Mucosa of stomach (tissue), 1 donor: ENCODE data around the gene AMOTL2.

ENCODE experiments used
- H3K27me3 ChIP-seq: one replicate; pipeline ENCODE4 v1.7.0; 2013; ENCODE audit warnings: mild to moderate bottlenecking, low read length; ENCODE audit not compliant: control insufficient read depth, insufficient read depth
- H3K36me3 ChIP-seq: one replicate; pipeline ENCODE4 v1.7.0; 2013; ENCODE audit warnings: low read length; ENCODE audit not compliant: control insufficient read depth, insufficient read depth
- H3K4me1 ChIP-seq: one replicate; pipeline ENCODE4 v1.7.0; 2013; ENCODE audit warnings: mild to moderate bottlenecking, low read length; ENCODE audit not compliant: control insufficient read depth, insufficient read depth
- H3K4me3 ChIP-seq: one replicate; pipeline ENCODE4 v1.7.0; 2013; ENCODE audit warnings: low read length
- H3K9ac ChIP-seq: one replicate; pipeline ENCODE4 v1.7.0; 2013; ENCODE audit warnings: mild to moderate bottlenecking, low read length, moderate library complexity
- H3K9me3 ChIP-seq: one replicate; pipeline ENCODE4 v1.7.0; 2013; ENCODE audit warnings: mild to moderate bottlenecking, low read length, moderate library complexity; ENCODE audit not compliant: control insufficient read depth
- donor health status: Pancreatic carcinoma.

The AMOTL2 gene

GRCh38 chr3:134340982-134341365 is 33.3 kb downstream of the AMOTL2 start:
- H3K9me3 ChIP-seq = no peaks in the 10 kb centered on the region
- no peak overlapping the region for H3K9ac ChIP-seq
- H3K36me3 ChIP-seq = no peaks in the 10 kb centered on the region
- no peaks in the 10 kb centered on the region for H3K27me3 ChIP-seq
- H3K4me3 ChIP-seq = no peak overlapping the region
- peaks cover 10% of the 10 kb centered on the region for H3K4me1 ChIP-seq

DNA sequence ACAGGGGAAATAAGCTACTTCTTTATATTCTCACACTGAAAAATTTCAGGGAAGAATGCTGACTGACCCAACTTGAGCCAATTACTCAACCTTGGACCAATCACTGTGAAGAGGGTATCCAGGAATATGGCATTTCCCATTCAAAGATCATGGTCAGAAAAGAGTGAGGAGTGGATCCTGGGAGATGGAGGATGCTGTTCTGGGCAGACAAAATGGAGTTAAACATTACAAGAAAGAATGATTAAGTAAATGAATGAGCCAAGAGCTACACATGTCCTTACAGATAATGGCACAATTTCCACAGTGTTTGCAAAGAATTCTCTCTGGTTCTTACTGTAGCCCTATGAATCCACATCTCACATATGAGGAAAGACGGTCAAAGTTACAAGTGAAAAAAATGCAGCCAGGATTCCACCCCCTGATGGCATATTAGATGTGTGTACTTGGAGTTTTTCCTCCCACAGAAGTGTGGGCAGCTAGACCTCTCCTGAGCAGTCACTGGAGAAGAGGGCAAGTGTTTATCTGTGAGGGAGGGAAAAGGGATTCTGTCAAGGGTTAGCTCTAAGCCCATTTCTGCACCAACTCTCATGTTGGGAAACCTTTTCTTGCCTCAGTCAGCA is 33.8 kb downstream of the AMOTL2 start:
- H3K36me3 ChIP-seq = no peaks in the 10 kb centered on the region
- no peak overlapping the region for H3K4me3 ChIP-seq
- no peaks in the 10 kb centered on the region for H3K9me3 ChIP-seq
- H3K27me3 ChIP-seq = no peaks in the 10 kb centered on the region
- H3K4me1 ChIP-seq = peaks cover 10% of the 10 kb centered on the region
- H3K9ac ChIP-seq = no peak overlapping the region

GRCh38 chr3:134339913-134340312 is 34.3 kb downstream of the AMOTL2 start:
- H3K4me3 ChIP-seq = no peak overlapping the region
- H3K27me3 ChIP-seq = no peaks in the 10 kb centered on the region
- H3K36me3 ChIP-seq = no peaks in the 10 kb centered on the region
- H3K9me3 ChIP-seq = no peaks in the 10 kb centered on the region
- no peak overlapping the region for H3K9ac ChIP-seq
- H3K4me1 ChIP-seq = peaks cover 16% of the 10 kb centered on the region

DNA sequence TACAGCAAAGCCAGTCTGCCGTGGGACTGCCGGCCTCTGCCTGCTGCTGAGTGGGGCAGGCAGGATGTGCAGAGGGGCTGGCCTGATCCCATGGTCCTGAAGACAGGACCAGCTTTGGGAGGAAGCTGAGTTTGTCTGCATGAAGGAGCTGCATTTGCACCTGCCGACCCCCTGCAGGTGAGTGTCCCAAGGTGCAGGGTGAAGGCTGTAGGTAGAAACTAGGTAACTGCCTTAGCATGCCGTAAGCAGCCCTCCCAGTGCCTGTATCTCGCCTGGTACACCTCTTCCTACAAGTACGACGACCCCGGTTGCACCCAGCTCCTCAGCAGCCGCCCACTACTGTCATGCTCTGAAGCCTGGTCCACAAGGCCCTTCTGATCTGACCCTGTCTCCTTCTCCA is 34.9 kb downstream of the AMOTL2 start:
- H3K4me1 ChIP-seq = peaks cover 22% of the 10 kb centered on the region
- H3K36me3 ChIP-seq = no peaks in the 10 kb centered on the region
- H3K9me3 ChIP-seq = no peaks in the 10 kb centered on the region
- no peaks in the 10 kb centered on the region for H3K27me3 ChIP-seq
- H3K4me3 ChIP-seq = no peak overlapping the region
- no peak overlapping the region for H3K9ac ChIP-seq

DNA sequence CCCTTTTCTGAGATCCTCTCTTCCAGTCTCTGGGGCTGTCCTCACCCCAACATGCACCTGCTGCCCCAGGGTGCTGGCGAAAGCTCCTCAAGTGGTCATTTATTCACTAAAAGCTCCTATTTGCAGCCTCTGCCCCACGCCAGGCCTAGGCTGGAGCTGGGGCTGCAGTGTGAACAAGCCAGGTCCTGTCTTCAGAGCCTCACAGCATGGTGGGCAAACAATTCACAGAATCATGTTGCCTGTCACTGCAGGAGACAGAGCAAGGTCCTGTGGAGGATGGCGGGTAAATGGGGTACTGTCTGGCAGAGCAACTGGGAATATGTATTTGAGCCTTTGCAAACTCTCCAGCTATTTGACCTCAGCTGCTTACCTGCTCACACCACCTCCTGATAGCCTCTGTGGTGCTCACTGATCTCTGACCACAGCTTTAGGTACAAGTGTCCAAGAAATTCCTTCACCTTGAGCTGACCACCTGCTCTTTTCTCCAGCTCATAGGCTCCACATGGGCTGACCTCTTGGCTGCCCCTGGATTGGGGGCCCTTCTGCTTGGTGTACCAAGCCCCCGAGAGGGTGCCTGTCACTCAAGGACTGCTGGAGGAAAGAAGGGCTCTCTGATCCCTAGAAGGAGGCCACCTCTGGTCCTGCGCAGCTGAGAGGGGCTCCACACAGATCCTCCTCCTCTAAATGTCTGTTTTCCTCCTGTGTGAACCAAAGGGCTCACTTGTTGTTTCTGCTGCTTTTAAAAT is 35.6 kb downstream of the AMOTL2 start:
- Histone ChIP-seq H3K4me1 (peaks cover 27% of the 10 kb centered on the region), H3K36me3 (no peaks in the 10 kb centered on the region), H3K4me3 (no peak overlapping the region), H3K9ac (no peak overlapping the region), H3K9me3 (no peaks in the 10 kb centered on the region), H3K27me3 (no peaks in the 10 kb centered on the region)

- Histone ChIP-seq H3K9ac (no peak overlapping the region), H3K27me3 (no peaks in the 10 kb centered on the region), H3K4me1 (peaks cover 27% of the 10 kb centered on the region), H3K4me3 (no peak overlapping the region), H3K36me3 (no peaks in the 10 kb centered on the region), H3K9me3 (no peaks in the 10 kb centered on the region)
These were observed 36.1 kb downstream of the AMOTL2 start for GRCh38 chr3:134338201-134338512.

- H3K4me1 ChIP-seq = peaks cover 27% of the 10 kb centered on the region
- H3K36me3 ChIP-seq = no peaks in the 10 kb centered on the region
- H3K9me3 ChIP-seq = no peaks in the 10 kb centered on the region
- no peak overlapping the region for H3K9ac ChIP-seq
- no peaks in the 10 kb centered on the region for H3K27me3 ChIP-seq
- H3K4me3 ChIP-seq = no peak overlapping the region
These were observed 36.6 kb downstream of the AMOTL2 start for GRCh38 chr3:134337511-134338200.

GRCh38 chr3:134337071-134337482 is 37.2 kb downstream of the AMOTL2 start:
- Histone ChIP-seq H3K4me1 (peaks cover 27% of the 10 kb centered on the region), H3K9ac (no peak overlapping the region), H3K36me3 (no peaks in the 10 kb centered on the region), H3K9me3 (no peaks in the 10 kb centered on the region), H3K4me3 (no peak overlapping the region), H3K27me3 (no peaks in the 10 kb centered on the region)

- Histone ChIP-seq H3K36me3 (no peaks in the 10 kb centered on the region), H3K4me3 (no peak overlapping the region), H3K9me3 (no peaks in the 10 kb centered on the region), H3K27me3 (no peaks in the 10 kb centered on the region), H3K4me1 (peaks cover 27% of the 10 kb centered on the region), H3K9ac (no peak overlapping the region)
These were observed 37.7 kb downstream of the AMOTL2 start for GRCh38 chr3:134336587-134336986.

GRCh38 chr3:134334901-134335280 is 39.4 kb downstream of the AMOTL2 start:
- Histone ChIP-seq H3K9me3 (no peaks in the 10 kb centered on the region), H3K36me3 (no peaks in the 10 kb centered on the region), H3K27me3 (no peaks in the 10 kb centered on the region), H3K4me1 (peaks cover 27% of the 10 kb centered on the region), H3K4me3 (no peak overlapping the region), H3K9ac (no peak overlapping the region)

DNA sequence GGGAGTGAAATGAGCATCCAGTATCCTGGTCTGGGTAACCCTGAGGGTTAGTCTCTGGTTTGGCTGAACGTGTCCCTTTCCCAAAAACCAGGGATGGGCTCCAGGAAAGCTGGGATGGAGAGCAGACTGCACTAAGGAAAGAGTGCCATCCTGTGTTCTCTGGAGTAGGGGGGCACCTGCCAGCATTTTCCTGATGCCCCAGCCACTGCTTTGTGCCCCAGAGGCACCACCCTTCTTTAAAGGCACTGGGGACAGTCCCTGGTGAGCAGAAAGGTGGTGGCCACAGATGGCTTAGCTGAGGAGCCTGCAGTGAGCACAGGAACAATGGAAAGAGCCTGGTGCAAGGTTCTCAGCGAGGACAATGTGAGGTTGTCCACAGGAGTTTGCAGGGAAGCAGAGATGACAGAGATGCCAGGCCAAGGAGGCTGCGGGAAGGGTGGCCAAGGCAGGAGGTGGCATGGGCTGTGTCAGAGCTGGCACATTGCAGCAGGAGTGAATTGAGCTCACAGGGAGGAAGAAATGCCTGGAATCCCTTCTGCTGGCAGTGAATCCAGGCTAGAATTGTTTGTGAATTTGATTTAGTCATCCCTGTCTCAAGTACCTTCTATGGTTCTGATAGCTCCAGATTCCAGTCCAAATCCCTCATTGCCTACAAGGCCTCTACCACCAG is 39.9 kb downstream of the AMOTL2 start:
- Histone ChIP-seq H3K4me3 (no peak overlapping the region), H3K27me3 (no peaks in the 10 kb centered on the region), H3K9me3 (no peaks in the 10 kb centered on the region), H3K36me3 (no peaks in the 10 kb centered on the region), H3K9ac (no peak overlapping the region), H3K4me1 (peaks cover 27% of the 10 kb centered on the region)
